PFSK-1 (cell line): ENCODE measurements around the gene TEAD3.

Source experiments
- FOXP2 ChIP-seq: optimal IDR thresholded peaks from 2 replicates; pipeline ENCODE3; 2011; ENCODE audit warnings: borderline replicate concordance, control low read depth, inconsistent platforms; ENCODE audit not compliant: insufficient read depth; ENCODE audit errors: extremely low read length, extremely low read depth
- POLR2AphosphoS5 ChIP-seq: IDR thresholded peaks from 2 replicates; pipeline ENCODE4 v1.6.1; 2012; ENCODE audit warnings: low read depth, mild to moderate bottlenecking, control low read depth, low read length, moderate library complexity
- SIN3A ChIP-seq: IDR thresholded peaks from 2 replicates; pipeline ENCODE4 v1.6.1; 2012; ENCODE audit warnings: mild to moderate bottlenecking, low read length, moderate library complexity, borderline replicate concordance; ENCODE audit not compliant: insufficient read depth
- TAF1 ChIP-seq: IDR thresholded peaks from 2 replicates; pipeline ENCODE4 v1.6.1; 2012; ENCODE audit warnings: low read length, control low read depth, borderline replicate concordance; ENCODE audit not compliant: insufficient read depth
- TF ChIP-seq, protein P1 (sequence below), 2 experiments: IDR thresholded peaks; 2 replicates each; pipeline versions ENCODE4 v1.6.1 to v1.8.0; 2011 to 2012; ENCODE audit warnings: low read depth in 2 of 2, low read length in 2 of 2, control low read depth in 1 of 2, inconsistent platforms in 1 of 2, mild to moderate bottlenecking in 1 of 2, moderate library complexity in 1 of 2; ENCODE audit not compliant: insufficient read depth in 1 of 2

The TEAD3 gene

GRCh38 chr6:35505999-35506412, 9.1 kb upstream of the TEAD3 start:
- TF ChIP-seq FOXP2, result no peak
- no peak for TF ChIP-seq POLR2AphosphoS5
- TF ChIP-seq, protein P1, sequence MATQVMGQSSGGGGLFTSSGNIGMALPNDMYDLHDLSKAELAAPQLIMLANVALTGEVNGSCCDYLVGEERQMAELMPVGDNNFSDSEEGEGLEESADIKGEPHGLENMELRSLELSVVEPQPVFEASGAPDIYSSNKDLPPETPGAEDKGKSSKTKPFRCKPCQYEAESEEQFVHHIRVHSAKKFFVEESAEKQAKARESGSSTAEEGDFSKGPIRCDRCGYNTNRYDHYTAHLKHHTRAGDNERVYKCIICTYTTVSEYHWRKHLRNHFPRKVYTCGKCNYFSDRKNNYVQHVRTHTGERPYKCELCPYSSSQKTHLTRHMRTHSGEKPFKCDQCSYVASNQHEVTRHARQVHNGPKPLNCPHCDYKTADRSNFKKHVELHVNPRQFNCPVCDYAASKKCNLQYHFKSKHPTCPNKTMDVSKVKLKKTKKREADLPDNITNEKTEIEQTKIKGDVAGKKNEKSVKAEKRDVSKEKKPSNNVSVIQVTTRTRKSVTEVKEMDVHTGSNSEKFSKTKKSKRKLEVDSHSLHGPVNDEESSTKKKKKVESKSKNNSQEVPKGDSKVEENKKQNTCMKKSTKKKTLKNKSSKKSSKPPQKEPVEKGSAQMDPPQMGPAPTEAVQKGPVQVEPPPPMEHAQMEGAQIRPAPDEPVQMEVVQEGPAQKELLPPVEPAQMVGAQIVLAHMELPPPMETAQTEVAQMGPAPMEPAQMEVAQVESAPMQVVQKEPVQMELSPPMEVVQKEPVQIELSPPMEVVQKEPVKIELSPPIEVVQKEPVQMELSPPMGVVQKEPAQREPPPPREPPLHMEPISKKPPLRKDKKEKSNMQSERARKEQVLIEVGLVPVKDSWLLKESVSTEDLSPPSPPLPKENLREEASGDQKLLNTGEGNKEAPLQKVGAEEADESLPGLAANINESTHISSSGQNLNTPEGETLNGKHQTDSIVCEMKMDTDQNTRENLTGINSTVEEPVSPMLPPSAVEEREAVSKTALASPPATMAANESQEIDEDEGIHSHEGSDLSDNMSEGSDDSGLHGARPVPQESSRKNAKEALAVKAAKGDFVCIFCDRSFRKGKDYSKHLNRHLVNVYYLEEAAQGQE (IDR thresholded peaks at IDR 0.05; ENCODE audit: insufficient read depth in 1 of 2, low read depth in 2 of 2, low read length in 2 of 2), result no peak
- no peak for TF ChIP-seq TAF1
- no peak for TF ChIP-seq SIN3A

- TF ChIP-seq SIN3A (no peak), FOXP2 (no peak), TAF1 (no peak), POLR2AphosphoS5 (no peak)
- TF ChIP-seq, protein P1 (IDR thresholded peaks at IDR 0.05; ENCODE audit: insufficient read depth in 1 of 2, low read depth in 2 of 2, low read length in 2 of 2), result no peak
These were observed 6.7 kb upstream of the TEAD3 start for GRCh38 chr6:35503534-35503933.

DNA sequence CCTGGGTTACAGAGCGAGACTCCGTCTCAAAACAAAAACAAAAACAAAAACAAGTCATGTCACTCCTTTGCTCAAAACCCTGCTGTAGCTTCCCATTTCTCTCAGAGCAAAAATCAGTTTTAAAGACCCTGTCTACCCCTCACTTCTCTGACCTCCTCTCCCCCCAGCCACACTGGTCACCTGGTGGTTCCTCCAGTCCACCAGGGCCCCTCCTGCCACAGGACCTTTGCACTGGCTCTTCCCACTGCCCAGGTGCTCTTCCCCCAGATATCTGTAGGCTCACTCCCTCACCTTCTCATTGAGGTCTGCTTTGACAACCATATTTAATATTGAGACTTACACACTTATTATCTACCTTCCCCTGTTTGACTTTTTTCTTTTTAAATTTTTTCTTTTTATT, 4.9 kb upstream of the TEAD3 start:
- TF ChIP-seq POLR2AphosphoS5 (no peak), TAF1 (no peak), FOXP2 (no peak), SIN3A (no peak)
- TF ChIP-seq, protein P1 (IDR thresholded peaks at IDR 0.05; ENCODE audit: insufficient read depth in 1 of 2, low read depth in 2 of 2, low read length in 2 of 2), result no peak

DNA sequence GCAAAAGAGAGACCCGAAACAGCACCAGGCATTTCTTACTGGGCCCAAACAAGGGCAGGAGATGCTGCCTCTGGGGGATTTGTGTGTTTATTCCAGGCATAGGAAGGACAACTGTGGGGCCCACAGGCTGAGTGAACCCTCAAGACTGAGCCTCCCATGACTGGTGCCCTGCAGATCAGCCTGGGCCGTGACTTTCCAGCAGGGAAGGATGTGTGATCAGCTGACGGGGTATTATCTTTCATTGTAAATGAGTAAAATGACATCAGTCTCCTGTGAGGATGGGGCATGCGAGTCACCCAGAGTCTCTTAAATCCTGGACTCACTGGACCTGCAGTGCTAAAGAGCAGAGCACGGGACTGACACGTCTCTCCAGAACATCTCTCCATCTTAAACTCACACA, 3.9 kb upstream of the TEAD3 start:
- no peak for TF ChIP-seq TAF1
- TF ChIP-seq FOXP2, result no peak
- TF ChIP-seq SIN3A, result no peak
- TF ChIP-seq, protein P1 (IDR thresholded peaks at IDR 0.05; ENCODE audit: insufficient read depth in 1 of 2, low read depth in 2 of 2, low read length in 2 of 2), result no peak
- no peak for TF ChIP-seq POLR2AphosphoS5

DNA sequence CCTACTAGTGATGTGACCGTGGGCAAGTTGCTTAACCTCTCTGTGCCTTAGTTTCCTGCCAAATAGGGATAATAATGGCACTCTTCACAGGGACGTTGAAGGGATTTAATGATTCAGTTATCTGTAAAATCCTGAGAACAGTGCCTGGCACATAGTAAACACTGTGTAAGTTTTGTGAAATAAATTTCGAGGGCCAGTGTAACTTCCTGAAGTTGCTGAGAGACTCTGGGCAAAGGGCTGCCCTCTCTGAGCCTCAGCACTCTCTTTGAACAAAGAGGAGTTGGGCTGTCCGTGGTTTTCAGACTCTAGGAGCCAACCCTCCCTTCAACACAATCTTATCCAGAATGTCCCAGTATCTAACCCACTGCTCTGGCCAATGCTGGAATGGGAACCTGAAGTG, 2.5 kb upstream of the TEAD3 start:
- TF ChIP-seq TAF1 (no peak), FOXP2 (no peak), POLR2AphosphoS5 (no peak), SIN3A (no peak)
- TF ChIP-seq, protein P1 (IDR thresholded peaks at IDR 0.05; ENCODE audit: insufficient read depth in 1 of 2, low read depth in 2 of 2, low read length in 2 of 2), result no peak
